ENCODE data around the gene HOXB2.

DNA sequence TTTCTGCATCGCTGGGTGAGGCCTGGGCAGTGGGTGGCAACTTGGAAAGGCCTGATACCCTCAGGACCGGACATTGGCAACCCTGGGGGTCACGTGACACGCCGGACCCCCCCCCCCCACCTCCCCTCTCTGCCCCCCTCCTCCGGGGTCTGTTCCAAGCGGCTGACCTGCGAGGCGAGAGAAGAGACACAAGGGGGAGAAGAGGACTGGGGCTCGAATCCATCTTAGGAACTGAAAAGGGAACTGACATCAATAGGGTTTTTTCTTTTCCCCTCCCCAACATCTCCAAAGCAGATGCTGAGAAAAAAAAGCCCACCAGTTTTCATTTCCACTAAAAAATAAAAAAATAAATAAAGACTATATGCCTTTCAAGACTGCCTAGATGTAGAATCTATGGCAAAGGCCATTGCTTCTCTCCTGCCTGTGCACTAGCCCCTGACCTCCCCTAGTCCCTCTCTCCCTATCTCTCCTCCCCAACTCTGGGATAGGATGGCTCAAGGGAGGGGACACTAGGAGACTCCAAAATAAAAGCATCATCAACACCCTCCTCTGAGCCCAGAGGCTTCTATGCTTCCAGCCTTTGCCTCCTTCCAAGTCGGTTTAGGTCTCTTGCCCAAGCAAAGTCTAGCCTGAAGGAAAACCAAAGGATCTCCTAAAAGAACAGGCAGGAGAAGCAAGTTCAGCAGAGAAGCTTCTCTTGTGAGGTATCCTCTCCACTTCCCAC, 7.7 kb upstream of the HOXB2 start:
- TF ChIP-seq CTCF (IDR thresholded peaks at IDR 0.05) (no peak), POLR2A (IDR thresholded peaks at IDR 0.05) (no peak)

Measured in testis (tissue), 2 donors.